Effector memory CD8-positive, alpha-beta T cell (primary cell): ENCODE data around the gene CD109.

Experiments
- ATAC-seq: fragments of 150-1000 bp; cut with Tn5 transposase; replicated peaks from 2 replicates; pipeline ENCODE4 v1.10.0; 2021; ENCODE audit warnings: mild to moderate bottlenecking, moderate library complexity
- DNase-seq, 3 experiments: peaks; one replicate each; pipeline ENCODE4 v3.0.0; 2021
- H3K27ac Mint-ChIP-seq, 2 donors: one replicate each; pipeline ENCODE4 v1.8.0; 2022; ENCODE audit warnings: mild to moderate bottlenecking in 2 of 2, mixed read lengths in 2 of 2, moderate library complexity in 2 of 2
- H3K27me3 Mint-ChIP-seq, 2 donors: one replicate each; pipeline ENCODE4 v1.8.0; 2022; ENCODE audit warnings: mixed read lengths in 2 of 2
- H3K36me3 Mint-ChIP-seq: one replicate; pipeline ENCODE4 v1.8.0; 2022; ENCODE audit warnings: mild to moderate bottlenecking, moderate library complexity, mixed read lengths; ENCODE audit not compliant: insufficient read depth
- H3K4me1 Mint-ChIP-seq, 2 donors: one replicate each; pipeline ENCODE4 v1.8.0; 2022; ENCODE audit warnings: low read depth in 2 of 2, mixed read lengths in 2 of 2
- H3K4me3 Mint-ChIP-seq, 2 donors: one replicate each; pipeline ENCODE4 v1.8.0; 2022; ENCODE audit warnings: mild to moderate bottlenecking in 2 of 2, mixed read lengths in 2 of 2, moderate library complexity in 2 of 2
- H3K9me3 Mint-ChIP-seq, 2 donors: one replicate each; pipeline ENCODE4 v1.8.0; 2022; ENCODE audit warnings: mixed read lengths in 2 of 2
- total RNA-seq, 9 experiments: gene quantifications; one replicate each; lab custom pipeline; 2026; lab: John Stamatoyannopoulos, UW

CD109 gene
- 0.13 to 78.3 (median 13.6) reads per million in 9 experiments for total RNA-seq

- ATAC-seq (peak; percentile 57), DNase-seq (peak in 1 of 3 experiments; percentile 4)
- Mint-ChIP-seq H3K27ac (peak within 1 kb of the TSS in 1 of 2 donors; percentile 65), H3K9me3 (no peaks in the 10 kb centered on the region), H3K4me1 (peaks cover 4 to 13% of the 10 kb centered on the region in 2 donors), H3K27me3 (peaks cover 70 to 91% of the 10 kb centered on the region in 2 donors), H3K36me3 (no peaks in the 10 kb centered on the region), H3K4me3 (peak within 1 kb of the TSS; percentile 65 to 73)
These were observed at the start of gene CD109 for GRCh38 chr6:73695619-73696421. CD109 (plus strand) TSS chr6:73696203; CDS start chr6:73696216, 13 bp downstream.

GRCh38 chr6:73648166-73648565, 47.8 kb upstream of the CD109 start:
- ATAC-seq, result no peak
- no peak for DNase-seq
- Mint-ChIP-seq H3K4me1 (peaks cover 17 to 25% of the 10 kb centered on the region in 2 donors), H3K27ac (peak overlapping the region in 1 of 2 donors; percentile 36), H3K36me3 (peaks cover 37% of the 10 kb centered on the region), H3K27me3 (no peaks in the 10 kb centered on the region), H3K4me3 (no peak overlapping the region), H3K9me3 (no peaks in the 10 kb centered on the region)

- ATAC-seq (no peak), DNase-seq (no peak)
- Mint-ChIP-seq H3K27ac (no peak overlapping the region), H3K9me3 (no peaks in the 10 kb centered on the region), H3K36me3 (peaks cover 47% of the 10 kb centered on the region), H3K4me3 (no peak overlapping the region), H3K4me1 (peaks cover 24 to 30% of the 10 kb centered on the region in 2 donors), H3K27me3 (no peaks in the 10 kb centered on the region)
These were observed 46.2 kb upstream of the CD109 start for GRCh38 chr6:73649783-73650182.

- peak; percentile 58 to 63 (median 60) for DNase-seq
- H3K27ac Mint-ChIP-seq, result peak overlapping the region; percentile 97
- H3K4me3 Mint-ChIP-seq, result peak overlapping the region; percentile 95 to 99
- H3K27me3 Mint-ChIP-seq, result no peaks in the 10 kb centered on the region
- peaks cover 34% of the 10 kb centered on the region for H3K36me3 Mint-ChIP-seq
- H3K9me3 Mint-ChIP-seq, result no peaks in the 10 kb centered on the region
- H3K4me1 Mint-ChIP-seq, result peaks cover 23 to 39% of the 10 kb centered on the region in 2 donors
- peak; percentile 58 for ATAC-seq
These were observed 43.1 kb upstream of the CD109 start for GRCh38 chr6:73652637-73653570.

GRCh38 chr6:73653571-73654424, 42.2 kb upstream of the CD109 start, which contains the start of gene SLC17A5:
SLC17A5 (minus strand) TSS chr6:73653992; CDS start chr6:73653886, 106 bp downstream.
- Mint-ChIP-seq H3K4me1 (peaks cover 25 to 42% of the 10 kb centered on the region in 2 donors), H3K27me3 (no peaks in the 10 kb centered on the region), H3K4me3 (peak within 1 kb of the TSS; percentile 95 to 99), H3K36me3 (peaks cover 31% of the 10 kb centered on the region), H3K27ac (peak within 1 kb of the TSS; percentile 97), H3K9me3 (no peaks in the 10 kb centered on the region)
- ATAC-seq, result peak; percentile 82
- DNase-seq, result peak; percentile 78 to 79 (median 79)

- Mint-ChIP-seq H3K4me3 (peak overlapping the region; percentile 34 to 95), H3K36me3 (peaks cover 17% of the 10 kb centered on the region), H3K27ac (peak overlapping the region; percentile 97), H3K4me1 (peaks cover 25 to 42% of the 10 kb centered on the region in 2 donors), H3K27me3 (no peaks in the 10 kb centered on the region), H3K9me3 (no peaks in the 10 kb centered on the region)
- ATAC-seq (no peak), DNase-seq (no peak)
These were observed 40.6 kb upstream of the CD109 start for GRCh38 chr6:73655341-73655917.

- Mint-ChIP-seq H3K27ac (peak overlapping the region in 1 of 2 donors; percentile 84), H3K9me3 (no peaks in the 10 kb centered on the region), H3K4me1 (peaks cover 22 to 42% of the 10 kb centered on the region in 2 donors), H3K36me3 (peaks cover 13% of the 10 kb centered on the region), H3K4me3 (peak overlapping the region in 1 of 2 donors; percentile 41), H3K27me3 (no peaks in the 10 kb centered on the region)
- DNase-seq (no peak), ATAC-seq (no peak)
These were observed 39.4 kb upstream of the CD109 start for GRCh38 chr6:73656531-73657145.

- no peaks in the 10 kb centered on the region for H3K27me3 Mint-ChIP-seq
- no peak for ATAC-seq
- peak overlapping the region; percentile 64 to 84 for H3K27ac Mint-ChIP-seq
- peak; percentile 11 to 17 (median 16) for DNase-seq
- H3K4me3 Mint-ChIP-seq, result peak overlapping the region in 1 of 2 donors; percentile 41
- H3K36me3 Mint-ChIP-seq, result peaks cover 13% of the 10 kb centered on the region
- H3K4me1 Mint-ChIP-seq, result peaks cover 19 to 36% of the 10 kb centered on the region in 2 donors
- H3K9me3 Mint-ChIP-seq, result no peaks in the 10 kb centered on the region
These were observed 38.8 kb upstream of the CD109 start for GRCh38 chr6:73657201-73657600.

- Mint-ChIP-seq H3K9me3 (no peaks in the 10 kb centered on the region), H3K27ac (no peak overlapping the region), H3K27me3 (peaks cover 33 to 41% of the 10 kb centered on the region in 2 donors), H3K4me1 (peaks cover 0 to 3% of the 10 kb centered on the region in 2 donors), H3K4me3 (no peak overlapping the region), H3K36me3 (no peaks in the 10 kb centered on the region)
- no peak for ATAC-seq
- DNase-seq, result no peak
These were observed 31.3 kb upstream of the CD109 start for GRCh38 chr6:73664701-73665100.

- Mint-ChIP-seq H3K36me3 (no peaks in the 10 kb centered on the region), H3K9me3 (no peaks in the 10 kb centered on the region), H3K27me3 (peaks cover 44 to 52% of the 10 kb centered on the region in 2 donors), H3K4me1 (peaks cover 0 to 3% of the 10 kb centered on the region in 2 donors), H3K27ac (no peak overlapping the region), H3K4me3 (no peak overlapping the region)
- DNase-seq (no peak), ATAC-seq (no peak)
These were observed 30.2 kb upstream of the CD109 start for GRCh38 chr6:73665686-73666319.

- no peaks in the 10 kb centered on the region for H3K9me3 Mint-ChIP-seq
- H3K4me1 Mint-ChIP-seq, result peaks cover 0 to 3% of the 10 kb centered on the region in 2 donors
- no peak for ATAC-seq
- peaks cover 50 to 57% of the 10 kb centered on the region in 2 donors for H3K27me3 Mint-ChIP-seq
- no peak overlapping the region for H3K27ac Mint-ChIP-seq
- no peak for DNase-seq
- no peaks in the 10 kb centered on the region for H3K36me3 Mint-ChIP-seq
- H3K4me3 Mint-ChIP-seq, result no peak overlapping the region
These were observed 29.6 kb upstream of the CD109 start for GRCh38 chr6:73666393-73666792.
